Stimulated activated CD8-positive, alpha-beta memory T cell treated with anti-CD3 and anti-CD28 coated beads, Interleukin-12 subunit alpha, Interleukin-12 subunit beta, amount 100 ng/mL, for 24 hours (primary cell): Measurements from ENCODE around the gene MMP15.
"Not testable (repeated sequence)": the region's sequence is repeated elsewhere in the genome, so short reads cannot be mapped to it uniquely, and the experiment has no call there.

Experiments used
- DNase-seq: peaks from one replicate; pipeline ENCODE4 v3.0.0-alpha.2; 2020; ENCODE audit errors: extremely low read depth

Gene MMP15

GRCh38 chr16:57996406-57997175, 29.0 kb upstream of the MMP15 start:
- no peak for DNase-seq

GRCh38 chr16:57997176-57997527, 28.4 kb upstream of the MMP15 start:
- no peak for DNase-seq

GRCh38 chr16:57997528-57998265, 27.9 kb upstream of the MMP15 start:
- DNase-seq: no peak

GRCh38 chr16:57998486-57998885, 27.1 kb upstream of the MMP15 start:
- no peak for DNase-seq

GRCh38 chr16:57998992-57999365, 26.6 kb upstream of the MMP15 start:
- DNase-seq: no peak

GRCh38 chr16:57999366-57999970, 26.1 kb upstream of the MMP15 start:
- DNase-seq: no peak

- DNase-seq: no peak
These were observed 25.4 kb upstream of the MMP15 start, which contains the start of gene ZNF319 for GRCh38 chr16:57999971-58000705. Gene ZNF319, minus strand, starts transcription at chr16:58000672. Its CDS starts 2,407 bp downstream, at chr16:57998265.

- DNase-seq: peak; percentile 64
These were observed 24.6 kb upstream of the MMP15 start, which contains the start of gene USB1 for GRCh38 chr16:58000706-58001676. Gene USB1, plus strand, starts transcription at chr16:58001407. Its CDS starts 77 bp downstream, at chr16:58001484.

- DNase-seq: no peak
These were observed 23.7 kb upstream of the MMP15 start for GRCh38 chr16:58001781-58002415.

- DNase-seq: no peak
These were observed 23.1 kb upstream of the MMP15 start for GRCh38 chr16:58002416-58002800.

- no peak for DNase-seq
These were observed 22.6 kb upstream of the MMP15 start for GRCh38 chr16:58002936-58003335.

- not testable (repeated sequence) for DNase-seq
These were observed 20.8 kb upstream of the MMP15 start for GRCh38 chr16:58004736-58005135.

GRCh38 chr16:58009856-58010416, 15.6 kb upstream of the MMP15 start:
- no peak for DNase-seq

GRCh38 chr16:58010886-58011285, 14.7 kb upstream of the MMP15 start:
- DNase-seq: no peak

- DNase-seq: no peak
These were observed 13.9 kb upstream of the MMP15 start for GRCh38 chr16:58011652-58012051.

GRCh38 chr16:58012481-58012880, 13.1 kb upstream of the MMP15 start:
- DNase-seq: no peak

- DNase-seq: no peak
These were observed 12.2 kb upstream of the MMP15 start for GRCh38 chr16:58013201-58013956.

GRCh38 chr16:58016840-58017446, 8.6 kb upstream of the MMP15 start:
- DNase-seq: no peak

- no peak for DNase-seq
These were observed 6.8 kb upstream of the MMP15 start for GRCh38 chr16:58018803-58019202.
